Stimulated activated CD8-positive, alpha-beta memory T cell treated with anti-CD3 and anti-CD28 coated beads, Interleukin-4, amount 100 ng/mL, for 24 hours (primary cell): ENCODE results near the gene NRROS.
"Not testable (repeated sequence)": the region's sequence is repeated elsewhere in the genome, so short reads cannot be mapped to it uniquely, and the experiment has no call there.

Source experiments
- DNase-seq: peaks from one replicate; pipeline ENCODE4 v3.0.0-alpha.2; 2020; ENCODE audit warnings: low read depth

The NRROS gene

DNA sequence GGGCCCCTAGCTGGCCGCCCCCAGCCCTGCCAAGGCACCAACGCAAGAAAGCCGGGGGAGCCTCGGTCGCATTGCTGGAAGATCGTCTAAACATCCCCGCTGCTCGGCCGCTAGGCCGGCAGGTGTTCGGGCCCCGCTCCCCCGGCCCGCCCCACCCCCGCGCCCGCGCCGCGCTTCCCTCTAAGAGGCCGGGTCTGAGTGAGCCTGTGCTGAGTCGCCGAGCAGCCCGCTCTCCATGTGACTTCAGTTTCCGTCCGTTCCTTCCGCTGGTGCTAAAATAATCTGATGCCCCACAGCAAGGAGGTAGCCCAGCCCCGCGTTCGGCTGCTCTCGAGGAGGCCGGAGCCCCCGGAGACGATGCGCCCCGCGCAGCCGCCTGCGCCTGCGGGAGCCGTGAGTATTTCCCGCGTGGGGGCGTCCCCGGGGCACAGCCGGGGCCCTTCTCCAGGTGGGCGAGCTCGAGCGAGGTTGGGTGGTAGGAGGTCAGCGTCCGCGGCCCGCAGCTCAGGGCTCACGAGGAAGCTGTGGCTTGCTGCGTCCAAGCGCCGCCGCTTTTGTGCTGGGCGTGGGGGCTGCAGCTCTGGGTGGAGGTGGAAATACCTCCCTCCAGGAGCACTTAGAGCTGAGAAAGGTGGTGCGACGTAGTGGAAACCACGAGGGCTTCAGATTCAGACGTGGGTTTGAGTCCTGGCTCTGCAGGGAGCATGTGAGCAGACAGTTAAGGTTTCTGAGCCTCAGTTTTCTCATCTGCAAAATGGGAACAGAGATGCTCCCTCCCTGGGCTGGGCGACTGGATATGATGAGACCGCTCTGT is at the start of gene NRROS:
Gene NRROS (plus strand): TSS at position 212 of the 814 bp plus-strand sequence. CDS start 14,846 bp downstream, outside the sequence.
- peak; percentile 46 for DNase-seq

DNA sequence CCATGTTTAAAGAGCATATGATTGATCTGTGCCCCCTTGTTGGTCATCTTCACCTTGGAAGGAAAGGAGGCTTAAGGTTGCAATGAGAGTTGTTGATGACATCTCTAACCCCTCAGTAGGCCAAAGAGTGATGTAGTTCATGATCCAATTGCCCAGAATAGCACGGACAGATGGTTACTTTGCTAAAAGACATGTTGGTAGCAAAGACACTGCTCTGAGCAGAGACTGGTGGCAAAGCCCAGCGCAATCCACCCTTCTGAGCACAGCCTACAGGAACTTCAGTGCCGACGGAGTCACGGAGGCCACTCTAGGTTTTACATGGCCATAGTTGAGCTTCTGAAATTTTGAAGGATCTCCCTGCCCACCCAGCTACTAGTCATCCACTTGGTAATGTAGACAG is 49.2 kb upstream of the NRROS start:
- no peak for DNase-seq

GRCh38 chr3:196596355-196596754 is 43.1 kb upstream of the NRROS start:
- no peak for DNase-seq

DNA sequence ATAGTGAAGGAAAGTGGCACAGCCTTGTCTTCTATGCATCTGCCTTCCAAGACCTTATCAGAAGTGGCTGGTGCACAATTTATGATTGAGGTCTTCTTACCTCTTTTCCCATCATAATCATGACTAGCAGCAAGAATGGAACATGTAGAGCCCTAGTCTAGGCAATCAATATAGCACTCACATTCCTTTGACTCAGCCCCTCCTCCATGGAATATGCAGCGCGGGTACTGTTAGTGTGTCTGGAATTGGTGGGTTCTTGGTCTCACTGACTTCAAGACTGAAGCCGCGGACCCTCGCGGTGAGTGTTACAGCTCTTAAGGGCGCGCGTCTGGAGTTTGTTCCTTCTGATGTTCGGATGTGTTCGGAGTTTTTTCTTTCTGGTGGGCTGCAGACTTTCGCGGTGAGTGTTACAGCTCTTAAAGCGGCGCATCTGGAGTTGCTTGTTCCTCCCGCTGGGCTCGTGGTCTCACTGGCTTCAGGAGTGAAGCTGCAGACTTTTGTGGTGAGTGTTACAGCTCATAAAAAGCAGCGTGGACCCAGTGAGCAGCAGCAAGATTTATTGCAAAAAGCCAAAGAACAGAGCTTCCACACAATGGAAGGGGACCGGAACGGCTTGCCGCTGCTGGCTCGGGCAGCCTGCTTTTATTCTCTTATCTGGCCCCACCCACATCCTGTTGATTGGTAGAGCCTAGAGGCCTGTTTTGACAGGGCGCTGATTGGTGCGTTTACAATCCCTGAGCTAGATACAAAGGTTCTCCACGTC is 41.3 kb upstream of the NRROS start:
- DNase-seq = not testable (repeated sequence)

- DNase-seq = no peak
Observed at GRCh38 chr3:196599734-196600128, 39.8 kb upstream of the NRROS start.

DNA sequence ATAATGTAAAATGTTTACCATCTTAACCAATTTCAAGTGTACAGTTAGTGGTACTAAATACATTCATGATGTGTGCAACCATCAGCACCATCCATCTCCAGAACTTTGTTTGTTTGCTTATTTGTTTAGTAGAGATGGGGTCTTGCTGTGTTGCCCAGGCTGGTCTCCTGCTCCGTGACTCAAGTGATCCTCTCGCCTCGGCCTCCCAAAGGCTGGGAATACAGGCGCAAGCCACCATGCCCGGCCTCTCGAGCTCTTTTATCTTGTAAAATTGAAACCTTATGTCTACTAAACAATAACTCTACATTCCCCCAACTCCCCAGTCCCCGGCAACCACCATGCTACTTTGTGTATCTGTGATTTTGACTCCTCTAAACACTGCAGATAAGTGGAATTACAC is 39.1 kb upstream of the NRROS start:
- DNase-seq = no peak

GRCh38 chr3:196602673-196603072 is 36.8 kb upstream of the NRROS start:
- DNase-seq = no peak

- no peak for DNase-seq
Observed at GRCh38 chr3:196603683-196604082, 35.8 kb upstream of the NRROS start.

GRCh38 chr3:196604548-196604947 is 34.9 kb upstream of the NRROS start:
- no peak for DNase-seq

DNA sequence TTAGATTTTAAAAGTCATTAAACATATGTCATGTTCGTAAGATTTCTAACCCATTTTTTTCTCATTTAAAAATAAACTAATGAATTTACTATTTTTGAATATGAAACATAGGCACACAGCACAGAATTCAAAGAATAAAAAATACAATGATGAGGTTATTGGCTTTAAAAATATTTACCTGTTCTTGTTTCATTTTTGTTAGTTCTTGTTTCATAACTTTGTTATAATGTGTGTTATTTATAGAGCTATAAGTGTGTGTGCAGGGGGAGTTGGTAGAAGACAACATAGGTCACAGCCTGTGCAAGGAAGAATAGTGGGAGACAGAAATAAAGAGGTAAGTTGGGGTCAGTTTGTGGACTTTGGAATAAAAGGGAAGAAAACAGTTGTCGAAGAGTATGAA is 30.8 kb upstream of the NRROS start:
- DNase-seq = no peak

DNA sequence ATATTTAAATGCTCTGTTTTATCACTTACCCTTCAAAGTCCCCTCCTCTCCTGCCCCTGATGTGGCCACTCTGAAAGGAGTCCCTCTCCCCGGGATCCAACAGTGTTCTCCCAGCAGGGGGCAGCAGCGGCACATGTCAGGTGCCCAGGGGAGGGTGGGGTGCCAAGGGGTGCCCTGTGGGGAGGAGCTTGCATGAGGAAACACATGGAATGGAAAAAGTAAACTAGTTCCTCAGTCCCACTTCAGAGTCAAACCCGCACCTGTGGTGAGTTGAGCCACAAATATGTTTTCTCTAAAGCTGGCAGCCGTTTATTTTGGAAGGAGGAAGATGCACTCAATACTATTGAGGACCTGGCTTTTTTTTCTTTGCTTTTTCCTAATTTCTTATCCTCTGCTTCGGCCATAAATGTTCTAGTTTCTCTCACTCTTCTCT is 30.1 kb upstream of the NRROS start:
- DNase-seq = peak; percentile 92

DNA sequence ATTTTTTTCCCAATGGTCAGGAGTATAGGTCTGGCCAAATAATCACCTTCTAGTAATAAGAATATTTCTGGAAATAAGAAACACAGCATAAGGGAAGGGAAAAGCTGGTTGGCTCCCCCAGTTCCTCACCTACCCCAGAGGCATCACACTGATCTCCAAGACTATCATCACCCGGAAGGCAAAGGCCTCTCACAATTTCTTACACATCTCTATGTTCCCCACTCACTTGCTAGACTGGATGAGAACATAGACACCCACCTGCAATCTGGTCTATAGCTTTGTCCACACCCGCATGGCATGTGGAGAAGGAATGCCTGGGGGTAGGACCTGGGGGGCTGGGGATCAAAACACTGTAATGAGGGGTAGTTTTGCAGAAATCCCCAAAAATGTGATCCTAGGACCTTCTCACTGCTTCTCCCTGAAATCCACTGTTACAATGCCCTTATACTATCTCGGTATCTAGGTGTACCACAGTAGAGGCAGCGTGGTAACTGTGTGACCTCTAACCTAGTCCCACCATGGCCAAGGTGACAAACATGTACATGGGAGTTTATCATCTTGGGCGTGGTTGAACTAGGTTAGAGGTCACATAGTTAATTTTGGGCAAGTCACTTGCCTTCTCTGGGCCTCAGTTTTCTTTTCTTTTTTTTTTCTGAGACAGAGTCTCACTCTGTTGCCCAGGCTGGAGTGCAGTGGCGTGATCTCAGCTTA is 29.5 kb upstream of the NRROS start:
- no peak for DNase-seq

GRCh38 chr3:196611761-196612483 is 27.6 kb upstream of the NRROS start:
- DNase-seq = no peak

DNA sequence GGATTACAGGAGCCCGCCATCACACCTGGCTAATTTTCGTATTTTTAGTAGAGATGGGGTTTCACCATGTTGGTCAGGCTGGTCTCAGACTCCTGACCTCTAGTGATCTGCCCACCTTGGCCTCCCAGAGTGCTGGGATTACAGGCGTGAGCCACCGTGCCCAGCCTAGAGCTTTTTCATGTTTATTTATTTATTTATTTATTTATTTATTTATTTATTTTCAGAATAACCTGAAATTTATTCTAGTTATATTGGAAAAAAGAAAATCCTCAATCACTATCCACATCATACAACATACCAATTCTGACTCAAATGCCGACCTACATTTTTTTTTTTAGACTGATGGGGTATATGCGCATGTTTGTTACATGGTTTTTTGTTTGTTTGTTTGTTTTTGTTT is 24.3 kb upstream of the NRROS start:
- DNase-seq = not testable (repeated sequence)

GRCh38 chr3:196617256-196617655 is 22.2 kb upstream of the NRROS start:
- DNase-seq = no peak

DNA sequence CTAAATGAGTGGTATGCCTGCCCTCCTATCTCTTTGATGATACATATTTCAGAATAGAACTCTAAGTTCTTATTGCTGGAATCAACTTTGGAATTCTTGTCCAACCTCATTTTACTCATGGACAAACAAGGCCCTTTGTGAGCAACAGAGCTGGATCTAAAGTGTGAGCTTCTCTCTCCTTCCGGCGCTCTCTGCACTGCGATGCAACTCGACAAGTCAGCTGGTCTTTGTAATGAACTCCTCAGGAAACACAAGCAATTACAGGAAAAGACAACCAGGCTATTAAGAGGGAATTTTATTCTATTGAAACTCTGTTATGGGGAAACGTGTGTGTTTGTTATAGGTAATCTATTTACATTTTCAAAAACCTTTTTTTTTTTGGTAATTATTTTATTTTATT is 20.3 kb upstream of the NRROS start:
- no peak for DNase-seq

DNA sequence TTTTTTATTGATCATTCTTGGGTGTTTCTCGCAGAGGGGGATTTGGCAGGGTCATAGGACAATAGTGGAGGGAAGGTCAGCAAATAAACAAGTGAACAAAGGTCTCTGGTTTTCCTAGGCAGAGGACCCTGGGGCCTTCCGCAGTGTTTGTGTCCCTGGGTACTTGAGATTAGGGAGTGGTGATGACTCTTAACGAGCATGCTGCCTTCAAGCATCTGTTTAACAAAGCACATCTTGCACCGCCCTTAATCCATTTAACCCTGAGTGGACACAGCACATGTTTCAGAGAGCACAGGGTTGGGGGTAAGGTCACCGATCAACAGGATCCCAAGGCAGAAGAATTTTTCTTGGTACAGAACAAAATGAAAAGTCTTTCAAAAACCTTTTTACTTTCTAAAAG is 19.9 kb upstream of the NRROS start:
- not testable (repeated sequence) for DNase-seq

DNA sequence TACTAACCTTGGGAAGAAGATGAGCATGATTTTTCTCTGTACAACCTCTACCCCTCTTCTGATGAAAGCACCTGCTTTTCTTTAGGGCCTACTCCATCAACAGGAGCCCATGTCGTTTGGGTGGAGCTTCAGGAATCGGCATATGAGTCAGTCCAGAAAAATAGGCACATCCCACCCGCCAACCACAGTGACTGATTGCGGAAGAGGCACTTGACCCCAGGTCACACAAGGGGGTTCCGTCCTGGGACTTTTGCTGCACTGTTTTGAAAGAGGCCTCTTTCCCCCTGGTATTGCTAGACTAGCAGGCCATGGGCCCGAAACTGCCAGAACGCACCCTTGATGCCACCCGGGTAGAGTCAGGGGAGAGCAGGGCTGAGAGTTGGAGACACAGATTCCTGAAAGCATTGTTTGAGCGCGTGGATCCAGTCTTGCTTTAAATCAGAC is 19.3 kb upstream of the NRROS start:
- no peak for DNase-seq

GRCh38 chr3:196620684-196621083 is 18.8 kb upstream of the NRROS start:
- no peak for DNase-seq

DNA sequence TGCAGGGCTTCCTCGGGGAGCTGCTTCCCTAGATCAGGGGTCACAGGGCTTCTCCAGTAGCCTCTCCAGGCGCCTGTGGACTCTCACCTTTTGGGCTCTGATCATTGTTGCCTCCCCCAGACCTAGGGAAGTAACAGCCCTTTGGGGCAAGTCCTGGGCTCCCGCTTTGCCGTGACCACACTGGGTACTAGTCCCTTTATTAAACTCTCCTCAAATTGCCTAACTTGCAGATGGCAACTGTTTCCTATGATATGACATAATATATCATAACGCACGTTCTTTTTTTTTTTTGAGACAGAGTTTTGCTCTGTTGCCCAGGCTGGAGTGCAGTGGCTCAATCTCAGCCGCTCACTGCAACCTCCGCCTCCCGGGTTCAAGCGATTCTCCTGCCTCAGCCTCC is 17.9 kb upstream of the NRROS start:
- no peak for DNase-seq

DNA sequence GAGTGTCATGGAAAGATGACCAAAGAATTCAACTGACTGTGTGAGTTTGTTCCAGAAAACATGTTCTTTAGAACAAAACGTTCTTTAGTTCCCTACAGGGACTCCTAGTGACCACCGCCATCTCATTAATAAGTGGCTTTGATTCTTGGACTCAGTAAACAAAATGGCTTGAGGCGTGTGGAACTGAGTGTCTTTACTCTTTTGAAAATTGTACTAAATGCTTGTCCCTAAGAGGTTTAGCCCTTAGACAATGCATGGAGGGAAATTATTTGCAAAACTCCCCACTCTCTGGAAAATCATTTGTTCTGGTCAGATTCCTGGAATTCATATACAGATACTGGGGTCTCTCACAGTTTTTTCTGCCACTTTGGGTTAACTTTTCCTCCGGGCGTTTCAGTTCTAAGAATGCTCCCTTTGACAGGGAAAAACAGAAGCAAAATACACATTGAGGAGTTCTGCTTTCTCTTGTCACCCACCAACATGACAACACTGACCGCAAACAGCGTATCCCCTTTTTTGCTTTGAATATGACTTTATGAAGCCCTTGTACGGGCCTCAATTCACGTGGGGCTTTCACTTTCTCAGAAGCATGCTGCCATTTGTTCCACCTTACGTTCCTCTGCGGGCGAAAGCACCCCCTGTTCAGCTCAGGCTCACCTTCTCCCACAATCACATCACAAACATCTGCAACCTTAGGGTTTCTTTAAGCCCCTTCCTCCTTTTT is 15.3 kb upstream of the NRROS start:
- no peak for DNase-seq
